Subcutaneous adipose tissue (tissue), 4 donors: ENCODE data around the gene BIN2. TPM values are rescaled to one million over a fixed set of nuclear protein-coding genes. Genes with fewer than 3 reads are reported as not detected.

Experiments
- CTCF ChIP-seq: fragments of 450-650 bp; IDR thresholded peaks from one replicate; pipeline ENCODE4 v1.5.1; 2016; ENCODE audit warnings: low read depth, mild to moderate bottlenecking, control low read depth, antibody characterized with exemption, moderate library complexity
- total RNA-seq, 4 donors: library from RNA; depleted of rRNA; stranded (reverse); fragments of >200 nt; gene quantifications; one replicate each; pipeline ENCODE4 v1.1.0, GENCODE V29; 2016

The BIN2 gene
- total RNA-seq, 4 donors from 2014 or later: 2.3 to 26.2 (median 8.9) TPM

- no peak for TF ChIP-seq CTCF
Observed at GRCh38 chr12:51345681-51346080, 21.7 kb upstream of the BIN2 start.

- no peak for TF ChIP-seq CTCF
Observed at GRCh38 chr12:51343201-51343600, 19.2 kb upstream of the BIN2 start.

- TF ChIP-seq CTCF: no peak
Observed at GRCh38 chr12:51342416-51342815, 18.4 kb upstream of the BIN2 start.

GRCh38 chr12:51341251-51342007 is 17.5 kb upstream of the BIN2 start:
- no peak for TF ChIP-seq CTCF

GRCh38 chr12:51339750-51340149 is 15.8 kb upstream of the BIN2 start:
- no peak for TF ChIP-seq CTCF

- no peak for TF ChIP-seq CTCF
Observed at GRCh38 chr12:51335931-51336330, 12.0 kb upstream of the BIN2 start.

GRCh38 chr12:51334764-51335163 is 10.8 kb upstream of the BIN2 start:
- TF ChIP-seq CTCF: no peak
